Stimulated activated CD4-positive, alpha-beta T cell treated with anti-CD3 and anti-CD28 coated beads, Interleukin-1b, Interleukin-23, amount 100 ng/mL, for 1 hour (primary cell): ENCODE data around the gene JAG1.
"Not testable (repeated sequence)": the region's sequence is repeated elsewhere in the genome, so short reads cannot be mapped to it uniquely, and the experiment has no call there.

ENCODE experiments used
- DNase-seq, 2 donors: peaks; one replicate each; pipeline ENCODE4 v3.0.0-alpha.2; 2020; ENCODE audit warnings: low read depth in 2 of 2

The JAG1 gene

GRCh38 chr20:10611357-10611756, 62.4 kb downstream of the JAG1 start:
- DNase-seq, result no peak

- DNase-seq, result no peak
Measured at GRCh38 chr20:10610251-10610650, 63.5 kb downstream of the JAG1 start.

- no peak for DNase-seq
Measured at GRCh38 chr20:10609770-10610169, 64.0 kb downstream of the JAG1 start.

GRCh38 chr20:10609276-10609675, 64.5 kb downstream of the JAG1 start:
- no peak for DNase-seq

GRCh38 chr20:10605547-10606195, 68.1 kb downstream of the JAG1 start:
- no peak for DNase-seq

- DNase-seq, result no peak
Measured at GRCh38 chr20:10604865-10605440, 68.8 kb downstream of the JAG1 start.

- no peak for DNase-seq
Measured at GRCh38 chr20:10603971-10604864, 69.6 kb downstream of the JAG1 start.

- DNase-seq, result no peak
Measured at GRCh38 chr20:10603378-10603777, 70.4 kb downstream of the JAG1 start.

- DNase-seq, result no peak
Measured at GRCh38 chr20:10602221-10602871, 71.5 kb downstream of the JAG1 start.

- no peak for DNase-seq
Measured at GRCh38 chr20:10597637-10598036, 76.2 kb downstream of the JAG1 start.

- no peak for DNase-seq
Measured at GRCh38 chr20:10596710-10597121, 77.1 kb downstream of the JAG1 start.

- no peak for DNase-seq
Measured at GRCh38 chr20:10595985-10596384, 77.8 kb downstream of the JAG1 start.

GRCh38 chr20:10595266-10595665, 78.5 kb downstream of the JAG1 start:
- no peak for DNase-seq

- no peak for DNase-seq
Measured at GRCh38 chr20:10594296-10594868, 79.4 kb downstream of the JAG1 start.

GRCh38 chr20:10591946-10592521, 81.8 kb downstream of the JAG1 start:
- DNase-seq, result no peak

GRCh38 chr20:10590950-10591671, 82.7 kb downstream of the JAG1 start:
- no peak for DNase-seq

- not testable (repeated sequence) for DNase-seq
Measured at GRCh38 chr20:10590446-10590845, 83.4 kb downstream of the JAG1 start.
